ENCODE data around the gene CBX8. TPM values are rescaled to one million over a fixed set of nuclear protein-coding genes. Genes with fewer than 3 reads are reported as not detected.

Gene CBX8
- total RNA-seq, 2 experiments from 2014 or later: 4.5 to 4.6 TPM

DNA sequence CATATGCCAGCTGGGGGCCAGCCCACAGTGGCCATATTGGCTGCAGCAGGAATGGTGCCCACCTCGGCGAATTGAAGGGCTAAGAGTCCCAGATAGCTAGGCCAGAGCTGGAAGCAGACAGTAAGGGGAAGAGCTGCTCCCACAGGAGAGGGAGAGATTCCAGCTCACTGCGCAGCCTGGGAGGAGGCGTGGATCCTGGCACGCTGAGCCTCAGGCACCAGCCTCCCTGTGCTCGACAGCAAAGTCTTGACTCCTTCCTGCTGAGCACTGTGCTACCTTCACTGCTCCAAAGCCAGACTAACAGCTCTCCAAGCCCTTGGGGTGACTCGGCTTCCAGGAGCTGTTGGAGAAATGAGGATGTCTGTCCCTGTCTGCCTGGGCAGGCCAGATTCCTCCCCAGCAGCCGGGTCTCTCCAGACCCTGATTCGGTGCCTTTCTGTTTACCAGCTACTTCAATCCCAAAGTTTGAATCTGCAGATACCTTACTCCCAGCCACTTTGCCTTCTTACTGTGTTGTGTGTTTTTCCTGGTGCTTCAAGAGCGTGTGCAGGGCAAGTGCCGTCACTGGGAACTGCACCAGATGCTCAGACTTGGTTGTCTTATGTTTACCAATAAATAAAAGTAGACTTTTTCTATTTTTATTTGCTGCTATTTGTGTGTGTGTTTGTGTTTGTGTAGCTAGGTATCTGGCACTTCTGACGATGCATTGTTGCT lies 9.8 kb downstream of the CBX8 start:
- intact Hi-C loops (cut with micrococcal nuclease): no loop called here
- Mint-ChIP-seq H3K9me3 (no peaks in the 10 kb centered on the region), H3K4me1 (ENCODE audit: low read depth) (peaks cover 3% of the 10 kb centered on the region), H3K4me3 (no peak overlapping the region), H3K27me3 (peaks cover 53% of the 10 kb centered on the region), H3K36me3 (no peaks in the 10 kb centered on the region), H3K27ac (no peak overlapping the region)
- ChIA-PET CTCF (interaction anchor here (0.7 to 2.1 kb wide), 6 partner anchors 11 to 205 kb away, joined by 3 to 5 read pairs (median 3); no protein-coding TSS in a partner anchor), POLR2A (interaction anchor here (1.2 kb wide), 1 partner anchor 21 kb away, joined by 3 read pairs; no protein-coding TSS in a partner anchor)
- DNase-seq: no peak

DNA sequence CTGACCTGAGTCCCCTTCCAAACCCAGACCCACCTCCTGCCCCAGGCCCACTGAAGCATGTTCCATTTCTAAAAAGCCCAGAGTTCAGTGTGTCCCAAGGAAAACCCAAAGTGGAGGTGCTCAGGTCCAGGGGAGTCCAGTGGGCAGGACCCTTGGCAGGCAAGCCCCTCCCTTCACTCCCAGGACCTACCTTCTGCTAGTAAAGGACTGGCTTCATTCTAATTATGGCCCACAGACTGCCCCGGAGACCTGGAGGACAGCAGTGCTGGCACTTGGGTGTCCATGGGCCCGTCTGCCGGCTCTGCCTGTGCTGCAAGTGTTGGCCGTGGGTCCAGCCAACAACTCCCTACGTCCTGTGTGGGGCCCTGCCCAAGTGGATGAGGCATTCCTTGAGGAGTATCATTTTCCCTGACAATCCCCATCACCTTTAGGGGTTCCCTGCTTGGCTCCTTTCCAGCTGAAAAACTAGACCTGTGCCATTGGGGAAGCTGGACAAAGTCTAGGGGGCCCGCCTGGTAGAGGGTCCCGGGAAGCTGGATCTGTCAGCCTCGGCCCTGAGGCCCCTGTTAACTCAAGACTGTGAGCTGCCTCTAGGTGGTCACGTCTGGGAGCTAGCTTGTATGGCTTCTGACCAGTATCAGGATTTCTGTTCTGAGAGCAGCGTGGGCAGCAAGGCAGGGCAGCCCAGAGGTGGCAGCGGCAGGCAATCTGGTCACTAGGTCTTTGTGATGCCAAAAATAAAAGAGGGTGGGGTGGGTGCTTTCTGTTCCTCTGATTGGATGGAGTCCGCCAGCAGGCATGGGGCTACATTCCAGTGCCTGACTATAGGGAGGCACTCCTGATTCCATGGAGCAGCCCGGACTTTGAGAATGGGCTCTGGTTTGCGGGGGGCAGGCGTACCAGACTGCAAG lies 10.7 kb downstream of the CBX8 start:
- H3K27ac Mint-ChIP-seq: no peak overlapping the region
- intact Hi-C loops (cut with micrococcal nuclease): no loop called here
- no peak for DNase-seq
- ChIA-PET CTCF (interaction anchor here (1.1 to 2.1 kb wide), 5 partner anchors 10 to 51 kb away, joined by 3 to 5 read pairs (median 3); no protein-coding TSS in a partner anchor), POLR2A (interaction anchor here (1.2 kb wide), 1 partner anchor 22 kb away, joined by 3 read pairs; no protein-coding TSS in a partner anchor)
- H3K4me1 Mint-ChIP-seq (ENCODE audit: low read depth): peaks cover 2% of the 10 kb centered on the region
- H3K9me3 Mint-ChIP-seq: no peaks in the 10 kb centered on the region
- H3K36me3 Mint-ChIP-seq: no peaks in the 10 kb centered on the region
- peaks cover 55% of the 10 kb centered on the region for H3K27me3 Mint-ChIP-seq
- H3K4me3 Mint-ChIP-seq: no peak overlapping the region

DNA sequence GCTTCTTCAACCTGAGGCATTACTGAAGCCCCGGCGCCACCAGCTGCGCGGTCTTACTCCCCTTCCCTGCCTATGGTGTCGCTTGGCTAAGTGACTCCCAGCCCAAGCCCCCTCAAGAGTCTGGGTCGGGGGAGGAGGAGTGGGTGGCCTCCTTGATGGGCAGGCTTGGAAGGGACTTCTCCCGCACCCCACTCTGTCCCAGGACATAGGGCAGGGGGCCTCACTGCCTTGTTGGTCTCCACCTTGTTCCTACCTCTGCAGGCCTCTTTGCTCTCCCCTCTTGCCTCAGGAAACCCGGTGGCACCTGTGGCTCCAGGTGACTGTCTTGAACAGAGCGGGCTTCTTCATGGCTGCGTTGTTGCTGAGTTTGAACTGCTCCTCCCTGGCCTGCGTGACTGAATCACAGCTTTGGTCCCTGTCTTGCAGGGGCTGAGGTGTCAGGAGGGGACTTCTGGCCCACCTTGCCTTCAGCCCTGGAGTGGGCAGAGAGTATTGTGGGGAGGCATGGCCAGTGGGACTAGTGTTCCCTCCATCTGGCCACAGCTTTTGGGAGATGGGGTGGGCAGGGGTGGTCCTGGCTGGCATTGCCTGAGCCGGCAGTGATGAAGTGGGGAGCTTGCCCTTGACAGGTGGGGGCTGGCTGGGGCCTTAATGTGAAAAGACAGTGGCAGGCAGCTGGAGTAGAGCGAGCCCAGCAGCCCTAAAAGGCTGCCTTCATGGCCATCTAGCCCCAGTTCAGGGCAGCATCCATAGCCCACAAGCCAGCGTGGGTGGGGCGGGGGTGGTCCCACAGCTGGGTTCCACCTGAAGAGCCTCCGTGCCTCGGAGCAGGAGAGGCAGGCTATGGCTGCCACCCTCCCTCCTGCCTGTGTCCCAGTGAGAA lies 11.6 kb downstream of the CBX8 start:
- ChIA-PET CTCF (interaction anchor here (0.9 kb wide), 1 partner anchor 50 kb away, joined by 3 read pairs; no protein-coding TSS in a partner anchor), POLR2A (no interaction called here)
- H3K27ac Mint-ChIP-seq: no peak overlapping the region
- H3K4me3 Mint-ChIP-seq: no peak overlapping the region
- DNase-seq: no peak
- H3K4me1 Mint-ChIP-seq (ENCODE audit: low read depth): no peaks in the 10 kb centered on the region
- intact Hi-C loops (cut with micrococcal nuclease): no loop called here
- peaks cover 52% of the 10 kb centered on the region for H3K27me3 Mint-ChIP-seq
- no peaks in the 10 kb centered on the region for H3K36me3 Mint-ChIP-seq
- H3K9me3 Mint-ChIP-seq: no peaks in the 10 kb centered on the region

DNA sequence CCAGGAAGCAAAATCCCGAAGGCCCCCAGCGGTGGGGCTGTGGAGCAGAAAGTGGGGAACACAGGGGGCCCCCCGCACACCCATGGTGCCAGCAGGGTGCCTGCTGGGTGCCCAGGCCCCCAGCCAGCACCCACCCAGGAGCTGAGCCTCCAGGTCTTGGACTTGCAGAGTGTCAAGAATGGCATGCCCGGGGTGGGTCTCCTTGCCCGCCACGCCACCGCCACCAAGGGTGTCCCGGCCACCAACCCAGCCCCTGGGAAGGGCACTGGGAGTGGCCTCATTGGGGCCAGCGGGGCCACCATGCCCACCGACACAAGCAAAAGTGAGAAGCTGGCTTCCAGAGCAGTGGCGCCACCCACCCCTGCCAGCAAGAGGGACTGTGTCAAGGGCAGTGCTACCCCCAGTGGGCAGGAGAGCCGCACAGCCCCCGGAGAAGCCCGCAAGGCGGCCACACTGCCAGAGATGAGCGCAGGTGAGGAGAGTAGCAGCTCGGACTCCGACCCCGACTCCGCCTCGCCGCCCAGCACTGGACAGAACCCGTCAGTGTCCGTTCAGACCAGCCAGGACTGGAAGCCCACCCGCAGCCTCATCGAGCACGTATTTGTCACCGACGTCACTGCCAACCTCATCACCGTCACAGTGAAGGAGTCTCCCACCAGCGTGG lies 12.4 kb downstream of the CBX8 start:
- Mint-ChIP-seq H3K27ac (no peak overlapping the region), H3K36me3 (no peaks in the 10 kb centered on the region), H3K9me3 (no peaks in the 10 kb centered on the region), H3K4me3 (no peak overlapping the region), H3K4me1 (ENCODE audit: low read depth) (no peaks in the 10 kb centered on the region), H3K27me3 (peaks cover 57% of the 10 kb centered on the region)
- intact Hi-C loops (cut with micrococcal nuclease): no loop called here
- ChIA-PET CTCF (interaction anchor here (0.9 kb wide), 1 partner anchor 51 kb away, joined by 3 read pairs; no protein-coding TSS in a partner anchor), POLR2A (no interaction called here)
- DNase-seq: no peak

DNA sequence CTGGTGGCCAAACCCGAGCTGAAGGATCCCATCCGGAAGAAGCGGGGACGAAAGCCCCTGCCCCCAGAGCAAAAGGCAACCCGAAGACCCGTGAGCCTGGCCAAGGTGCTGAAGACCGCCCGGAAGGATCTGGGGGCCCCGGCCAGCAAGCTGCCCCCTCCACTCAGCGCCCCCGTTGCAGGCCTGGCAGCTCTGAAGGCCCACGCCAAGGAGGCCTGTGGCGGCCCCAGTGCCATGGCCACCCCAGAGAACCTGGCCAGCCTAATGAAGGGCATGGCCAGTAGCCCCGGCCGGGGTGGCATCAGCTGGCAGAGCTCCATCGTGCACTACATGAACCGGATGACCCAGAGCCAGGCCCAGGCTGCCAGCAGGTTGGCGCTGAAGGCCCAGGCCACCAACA lies 13.0 kb downstream of the CBX8 start:
- Mint-ChIP-seq H3K27ac (no peak overlapping the region), H3K4me3 (no peak overlapping the region), H3K9me3 (no peaks in the 10 kb centered on the region), H3K4me1 (ENCODE audit: low read depth) (peaks cover 3% of the 10 kb centered on the region), H3K36me3 (no peaks in the 10 kb centered on the region), H3K27me3 (peaks cover 59% of the 10 kb centered on the region)
- no peak for DNase-seq
- ChIA-PET CTCF (interaction anchor here (0.9 kb wide), 1 partner anchor 51 kb away, joined by 3 read pairs; no protein-coding TSS in a partner anchor), POLR2A (no interaction called here)
- intact Hi-C loops (cut with micrococcal nuclease): no loop called here

DNA sequence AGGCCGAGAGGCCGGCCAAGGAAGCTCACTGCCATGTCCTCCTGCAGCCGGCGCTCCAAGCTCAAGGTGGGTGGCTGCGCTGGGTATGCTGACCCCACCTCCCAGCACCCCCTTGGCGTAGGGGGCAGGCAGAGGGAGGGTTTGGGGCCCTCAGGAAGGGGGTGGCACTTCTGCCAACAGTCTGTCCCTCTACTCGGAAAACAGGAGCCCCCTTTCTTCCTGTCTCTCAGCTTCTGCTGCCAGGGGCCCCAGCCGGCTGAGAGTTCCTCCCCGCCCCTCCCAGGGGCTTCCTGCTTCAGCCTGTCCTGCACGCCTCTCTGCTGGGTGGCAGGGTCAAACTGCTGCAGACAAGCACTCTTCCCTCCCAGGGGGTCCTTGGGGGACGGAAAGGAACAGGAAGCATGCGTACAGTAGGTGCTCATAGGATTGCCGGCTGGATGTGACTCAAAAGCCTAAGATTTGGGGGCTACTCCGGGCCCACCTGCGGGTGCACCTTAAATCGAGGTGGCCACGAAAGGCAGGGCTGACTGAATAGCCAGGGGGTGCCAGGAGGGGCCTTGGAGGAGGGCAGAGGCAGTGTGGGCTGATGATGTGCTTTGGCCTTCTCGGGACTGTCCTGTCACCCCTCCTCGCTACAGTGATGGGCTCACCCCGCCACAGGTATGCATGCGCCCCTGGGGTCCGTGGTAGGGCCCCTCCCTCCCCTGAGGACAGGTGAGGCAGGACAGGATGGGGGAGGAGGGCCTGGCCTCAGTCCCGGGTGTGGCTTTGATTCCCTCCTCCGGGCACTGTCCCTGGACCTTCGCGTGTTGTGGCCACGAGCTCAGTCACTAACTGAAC lies 14.9 kb downstream of the CBX8 start:
- Mint-ChIP-seq H3K27ac (no peak overlapping the region), H3K4me1 (ENCODE audit: low read depth) (peaks cover 11% of the 10 kb centered on the region), H3K27me3 (peaks cover 56% of the 10 kb centered on the region), H3K4me3 (no peak overlapping the region), H3K36me3 (no peaks in the 10 kb centered on the region), H3K9me3 (no peaks in the 10 kb centered on the region)
- POLR2A ChIA-PET: no interaction called here
- no peak for DNase-seq
- CTCF ChIA-PET: no interaction called here
- intact Hi-C loops (cut with micrococcal nuclease): no loop called here

DNA sequence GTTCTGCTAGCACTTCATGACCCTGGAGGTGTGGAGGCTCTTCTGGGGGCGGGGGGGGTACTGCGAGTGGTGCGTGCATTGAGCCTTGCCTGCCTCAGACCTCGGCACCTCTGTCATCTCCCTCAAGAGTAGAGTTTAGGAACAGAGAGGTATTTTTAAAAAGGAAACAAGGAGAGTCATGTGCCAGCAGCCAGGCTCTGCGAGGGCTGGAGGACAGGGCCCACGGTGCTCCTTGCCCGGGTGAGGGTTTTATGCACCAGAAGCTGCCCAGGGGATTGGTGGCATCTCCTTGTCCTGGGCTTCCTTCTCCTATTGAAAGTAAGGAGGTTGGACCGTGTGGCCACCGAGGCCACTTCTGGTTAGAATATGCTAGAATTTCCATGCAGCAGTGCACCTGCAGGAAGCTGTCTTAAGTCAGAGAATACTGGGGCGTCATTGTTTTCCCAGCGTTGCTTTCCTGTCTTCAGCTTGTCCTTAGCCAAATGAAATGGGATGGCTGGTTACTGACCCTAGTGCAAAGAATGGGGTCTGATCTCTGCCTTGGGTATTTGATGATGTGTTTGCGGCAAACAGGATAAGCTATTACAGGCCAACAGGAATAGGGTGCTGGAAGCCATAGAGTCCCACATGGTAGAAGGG lies 15.7 kb downstream of the CBX8 start:
- POLR2A ChIA-PET: no interaction called here

DNA sequence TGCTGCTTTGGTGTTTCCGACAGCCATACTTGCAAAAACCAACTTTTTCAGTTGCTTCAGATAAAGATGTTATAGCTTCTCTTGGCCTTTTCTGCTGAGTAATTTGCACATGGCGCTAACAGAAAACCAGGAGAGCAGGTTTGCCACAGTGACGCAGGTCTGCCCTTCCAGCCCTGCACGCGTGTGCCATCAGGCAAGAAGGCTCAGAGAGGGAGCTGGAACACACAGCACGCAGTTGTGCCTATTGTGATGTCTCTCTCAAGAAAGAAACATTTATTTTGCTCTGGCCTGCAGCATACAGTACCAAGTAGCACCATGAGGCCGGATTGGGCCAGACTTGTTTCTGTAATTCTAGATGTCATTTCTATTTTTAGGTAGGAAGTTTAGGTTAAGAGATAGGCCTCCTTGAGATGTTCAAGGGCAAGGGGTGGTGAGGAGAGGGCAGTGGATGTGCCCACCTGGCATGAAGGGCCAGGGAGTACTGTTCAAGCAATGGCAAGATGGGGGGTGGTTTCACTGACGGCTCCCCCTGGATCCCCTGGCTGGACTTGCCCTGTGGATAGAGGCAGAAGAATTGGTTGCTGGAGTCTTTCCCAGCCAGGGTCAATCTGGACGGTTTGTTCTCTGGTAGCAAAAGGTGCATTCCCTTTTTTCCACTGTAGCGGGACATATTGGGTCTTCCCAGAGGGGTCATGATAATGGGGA lies 17.1 kb downstream of the CBX8 start:
- H3K27me3 Mint-ChIP-seq: peaks cover 62% of the 10 kb centered on the region
- intact Hi-C loops (cut with micrococcal nuclease): loop anchor here (2.0 kb wide), 1 partner anchor 33 kb away; no protein-coding TSS in a partner anchor
- H3K9me3 Mint-ChIP-seq: no peaks in the 10 kb centered on the region
- ChIA-PET POLR2A (no interaction called here), CTCF (interaction anchor here (1.3 to 2.6 kb wide), 3 partner anchors 10 to 34 kb away, joined by 4 to 7 read pairs (median 5); no protein-coding TSS in a partner anchor)
- no peak for DNase-seq
- peaks cover 14% of the 10 kb centered on the region for H3K4me1 Mint-ChIP-seq (ENCODE audit: low read depth)
- no peak overlapping the region for H3K27ac Mint-ChIP-seq
- H3K36me3 Mint-ChIP-seq: no peaks in the 10 kb centered on the region
- no peak overlapping the region for H3K4me3 Mint-ChIP-seq

More for the DNA sequence above, 15.7 kb downstream of the CBX8 start:
- H3K4me3 Mint-ChIP-seq: no peak overlapping the region
- no peak for DNase-seq
- H3K4me1 Mint-ChIP-seq (ENCODE audit: low read depth): peaks cover 14% of the 10 kb centered on the region
- no peaks in the 10 kb centered on the region for H3K9me3 Mint-ChIP-seq
- CTCF ChIA-PET: no interaction called here
- no peak overlapping the region for H3K27ac Mint-ChIP-seq
- peaks cover 58% of the 10 kb centered on the region for H3K27me3 Mint-ChIP-seq
- intact Hi-C loops (cut with micrococcal nuclease): no loop called here
- H3K36me3 Mint-ChIP-seq: no peaks in the 10 kb centered on the region

DNA sequence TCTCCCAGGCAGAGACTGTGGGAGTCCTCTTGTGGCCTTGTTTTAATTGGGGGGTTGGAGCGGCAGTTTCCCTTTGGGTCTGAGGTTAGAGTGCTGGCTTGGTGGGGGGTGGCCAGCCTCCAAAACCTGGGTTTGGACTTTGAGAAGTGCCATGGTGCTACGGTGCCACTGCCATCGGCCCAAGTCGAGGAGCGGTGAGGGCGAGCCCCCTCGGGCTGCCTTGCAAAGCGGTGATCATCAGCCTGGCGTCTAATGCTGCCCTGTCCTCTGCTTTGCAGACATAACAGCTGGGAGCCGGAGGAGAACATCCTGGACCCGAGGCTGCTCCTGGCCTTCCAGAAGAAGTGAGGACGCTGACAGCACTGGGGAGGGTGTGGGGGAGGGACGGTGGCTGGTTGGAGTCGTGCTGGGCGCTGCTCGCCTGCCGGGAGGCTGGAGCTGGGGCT lies 17.8 kb downstream of the CBX8 start:
- Mint-ChIP-seq H3K36me3 (no peaks in the 10 kb centered on the region), H3K4me1 (ENCODE audit: low read depth) (peaks cover 14% of the 10 kb centered on the region), H3K4me3 (peak overlapping the region; percentile 77), H3K27ac (no peak overlapping the region), H3K27me3 (peaks cover 66% of the 10 kb centered on the region), H3K9me3 (no peaks in the 10 kb centered on the region)
- intact Hi-C loops (cut with micrococcal nuclease): loop anchor here (2.0 kb wide), 1 partner anchor 32 kb away; no protein-coding TSS in a partner anchor
- no peak for DNase-seq
- ChIA-PET CTCF (interaction anchor here (1.1 to 2.6 kb wide), 4 partner anchors 10 to 33 kb away, joined by 3 to 7 read pairs (median 4); no protein-coding TSS in a partner anchor), POLR2A (no interaction called here)

Measured in activated CD4-positive, alpha-beta memory T cell treated with anti-CD3 and anti-CD28 coated beads for 36 hours (primary cell).